GM18520 (cell line): ENCODE data around the gene DIO2.

Source experiments
- ATAC-seq: cut with Tn5 transposase; IDR thresholded peaks from one replicate; pipeline ENCODE4 v1.9.1; 2021; ENCODE audit not compliant: unreplicated experiment

DIO2 gene

DNA sequence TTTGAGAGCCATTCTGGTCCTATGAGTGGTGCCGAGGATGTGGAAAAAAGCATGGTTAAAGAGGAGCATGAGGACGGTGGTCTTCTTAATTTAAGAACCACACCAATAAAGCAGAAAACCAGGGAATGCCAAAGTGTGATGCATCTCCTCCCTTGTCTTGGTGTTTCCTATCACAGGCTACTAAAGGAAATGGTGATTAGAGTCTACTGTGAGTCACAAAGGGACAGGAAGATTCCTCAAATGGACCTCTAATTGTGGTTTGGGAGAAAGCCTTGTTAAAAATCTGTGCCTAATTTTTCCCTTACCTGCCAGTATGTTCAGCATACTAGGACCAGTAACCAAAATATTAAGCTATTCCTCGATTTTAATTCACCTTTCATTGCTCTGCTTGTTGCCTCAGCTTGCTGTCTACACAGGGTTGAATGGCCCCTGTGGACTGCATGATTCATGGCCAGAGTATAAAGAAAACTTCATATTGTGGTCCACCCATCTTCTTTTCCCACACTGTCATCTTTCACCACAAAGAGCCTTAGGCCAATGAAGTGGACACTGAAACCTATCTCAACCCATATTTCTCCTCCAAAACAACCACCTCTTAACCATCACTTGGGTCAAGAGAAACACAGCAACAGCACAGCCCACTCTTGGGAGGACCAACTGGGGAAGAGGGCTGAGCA, 38.8 kb downstream of the DIO2 start:
- no peak for ATAC-seq

DNA sequence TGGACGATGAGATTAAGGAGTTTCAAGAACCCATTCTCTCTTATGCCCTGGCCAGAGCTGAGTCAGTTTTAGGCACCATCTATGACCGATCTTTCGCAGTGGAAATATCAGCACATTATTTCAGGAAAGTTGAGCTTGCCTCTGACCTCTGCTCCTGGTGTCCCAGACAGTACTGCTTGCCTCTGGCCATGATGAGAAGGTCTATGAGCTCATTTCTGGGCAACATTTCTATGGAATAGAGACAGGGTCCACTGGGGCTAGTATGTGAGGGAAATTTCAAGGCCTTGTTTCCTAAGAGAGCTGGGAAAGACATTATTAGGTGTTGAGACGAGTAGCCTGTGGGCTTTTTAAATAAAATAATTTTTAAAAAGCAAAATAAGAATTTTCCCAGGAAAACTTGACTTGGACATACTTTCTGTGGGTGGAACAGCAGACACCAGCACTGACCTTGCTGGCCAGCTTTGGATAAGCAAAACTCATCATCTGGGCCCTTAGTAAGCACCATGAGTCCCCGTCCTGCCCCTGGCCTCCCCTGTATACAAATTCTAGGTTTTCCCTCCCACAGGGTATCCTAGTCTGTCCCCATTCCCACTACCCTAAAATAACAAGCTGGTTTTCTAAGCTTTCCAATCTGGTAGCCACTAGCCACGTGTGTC, 43.4 kb downstream of the DIO2 start:
- ATAC-seq = no peak

DNA sequence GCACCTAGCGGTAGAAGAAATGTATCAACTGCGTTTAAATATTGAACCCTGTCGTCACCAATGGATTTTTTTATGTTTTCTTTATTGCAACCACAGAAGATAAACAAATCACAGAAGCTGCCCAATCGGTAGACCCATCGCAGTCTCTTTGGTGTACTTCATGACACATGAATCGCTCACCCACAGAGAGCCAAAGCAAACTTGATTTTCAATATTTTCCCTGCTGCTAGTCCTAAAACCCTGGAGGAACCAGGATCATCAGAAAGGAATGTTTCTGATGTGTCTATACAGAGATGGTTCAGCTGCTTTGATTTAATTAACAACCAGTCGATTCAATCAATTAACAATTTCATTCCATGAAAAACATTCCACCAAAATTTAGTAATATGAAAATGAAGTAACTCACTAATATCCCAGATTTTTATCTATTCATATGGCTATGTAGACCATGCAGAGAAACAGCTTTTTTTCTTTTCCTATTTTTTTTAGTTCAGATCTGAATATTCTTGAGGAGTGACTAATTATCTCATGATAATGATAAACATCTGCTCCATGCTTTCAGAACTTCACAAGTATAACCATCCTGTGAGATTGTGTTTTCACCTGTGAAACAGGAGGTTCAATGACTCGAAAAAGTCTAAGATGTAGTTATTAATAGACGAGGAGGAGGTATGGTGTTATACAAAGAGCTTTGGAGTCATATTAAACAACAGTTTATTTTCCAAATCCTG, 46.1 kb downstream of the DIO2 start:
- no peak for ATAC-seq

DNA sequence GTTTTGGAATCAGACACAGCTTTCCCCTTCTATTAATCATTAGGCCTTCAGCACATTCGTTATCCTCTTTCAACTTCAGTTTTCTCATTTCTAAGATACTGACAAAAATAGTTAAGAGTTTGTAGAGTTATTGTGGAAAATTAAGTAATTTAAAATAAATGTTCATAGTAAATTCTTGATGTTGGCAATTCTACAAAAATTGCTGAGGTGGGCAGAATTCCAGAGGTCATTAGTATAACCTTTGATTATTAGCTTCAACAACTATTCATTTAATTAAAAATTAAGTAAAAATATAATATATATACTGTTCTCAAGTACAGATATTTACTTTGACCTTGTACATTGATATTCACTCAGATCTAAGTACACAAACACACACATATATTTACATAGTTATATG, 58.5 kb downstream of the DIO2 start:
- ATAC-seq = no peak

DNA sequence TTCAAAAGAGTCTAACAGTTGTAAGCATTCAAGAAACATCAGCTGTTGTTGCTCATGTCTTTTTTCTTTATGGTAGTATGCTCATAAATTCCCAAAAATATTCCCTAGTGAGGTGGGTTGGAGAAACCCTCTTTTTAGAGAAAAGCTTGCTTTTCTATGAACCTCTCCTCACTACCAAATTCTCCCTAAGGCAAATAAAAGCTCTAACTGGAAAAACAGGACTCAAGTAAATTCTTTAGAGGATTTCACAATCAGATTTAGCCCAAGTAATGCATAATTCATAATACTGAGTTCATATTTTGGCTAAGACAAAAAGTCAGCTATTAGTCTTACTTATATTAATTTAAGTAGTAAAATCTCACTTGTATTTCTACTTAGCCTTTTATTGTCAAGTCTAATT, 59.1 kb downstream of the DIO2 start:
- no peak for ATAC-seq

DNA sequence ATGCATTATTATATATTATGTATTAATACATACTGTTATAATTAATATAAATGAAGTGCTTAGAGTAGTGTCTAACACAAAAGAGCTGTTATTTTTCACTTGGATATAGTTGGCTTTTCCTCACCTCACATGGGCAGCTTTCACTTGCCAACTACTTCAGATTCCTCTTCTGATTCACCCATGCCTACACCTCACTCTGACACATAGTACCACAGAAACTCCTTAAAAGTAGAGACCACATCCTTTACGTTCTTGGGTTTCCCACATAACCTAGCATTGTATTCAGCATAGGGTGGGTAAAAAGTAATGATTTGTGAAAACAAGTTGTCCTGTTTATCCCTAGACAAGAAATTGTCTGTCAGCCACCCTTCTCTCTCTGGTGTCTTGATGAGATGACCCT, 61.0 kb downstream of the DIO2 start:
- no peak for ATAC-seq
